HepG2 (cell line): Measurements from ENCODE around the gene CLEC9A. TPM values are rescaled to one million over a fixed set of nuclear protein-coding genes. Genes with fewer than 3 reads are reported as not detected.

Source experiments
- ATAC-seq: fragments of 200-7000 bp; cut with Tn5 transposase; 3 replicates; pipeline ENCODE4 v1.9.1; 2020; ENCODE audit warnings: mild to moderate bottlenecking, moderate library complexity
- BruUV-seq: library from RNA; stranded (reverse); fragments of 400-500 nt; replicated peaks from 2 replicates; lab custom pipeline; 2021; lab: Mats Ljungman, UMichigan
- CTCF ChIA-PET: fragments of 300-600 bp; formaldehyde crosslinking; extraction: SDS; loops from one replicate; lab custom pipeline; 2021; ENCODE audit warnings: low total read pairs, inconsistent platforms, low intra/inter-chr PET ratio; lab: Yijun Ruan, JAX
- POLR2A ChIA-PET: fragments of 350-600 bp; sonication (Branson Sonifier 250); formaldehyde crosslinking; loops from one replicate; lab custom pipeline; 2020; ENCODE audit warnings: antibody characterized with exemption, inconsistent platforms; lab: Yijun Ruan, JAX
- DNase-seq: peaks from one replicate; pipeline ENCODE4 v3.0.0-alpha.2; 2015; ENCODE audit warnings: low spot score
- FAIRE-seq: peaks from 3 replicates; lab custom pipeline; 2011; peaks lifted over from hg19 to GRCh38; lab: Jason Lieb, UNC
- H2AFZ ChIP-seq: one replicate; pipeline ENCODE4 v1.6.1; 2011; ENCODE audit warnings: low read length, inconsistent platforms
- H3K27ac ChIP-seq: fragments of 300-600 bp; 3 replicates; pipeline ENCODE4 v1.8.0; 2011; ENCODE audit warnings: mixed run types, mild to moderate bottlenecking, mixed read lengths, low read length, inconsistent platforms; ENCODE audit not compliant: insufficient read depth; ENCODE audit errors: extremely low read length
- H3K27me3 ChIP-seq, 2 experiments: fragments of 200-600 bp in 1 of 2; 2 replicates in 1 of 2; 3 replicates in 1 of 2; pipeline versions ENCODE4 v1.6.0 to v1.8.0; 2011; ENCODE audit warnings: low read length in 2 of 2, mild to moderate bottlenecking in 2 of 2, moderate library complexity in 2 of 2, inconsistent platforms in 1 of 2; ENCODE audit not compliant: insufficient read depth in 2 of 2, control insufficient read depth in 1 of 2
- H3K36me3 ChIP-seq, 2 experiments: fragments of 200-600 bp in 1 of 2; replicated peaks in 1 of 2; 2 replicates in 1 of 2; 3 replicates in 1 of 2; pipeline versions ENCODE4 v1.5.1 to v1.8.0; 2011; ENCODE audit warnings: low read length in 2 of 2, inconsistent platforms in 1 of 2; ENCODE audit not compliant: insufficient read depth in 2 of 2, control insufficient read depth in 1 of 2
- H3K4me1 ChIP-seq: 2 replicates; pipeline ENCODE4 v1.5.1; 2012; ENCODE audit warnings: low read length, inconsistent platforms; ENCODE audit not compliant: insufficient read depth
- H3K4me2 ChIP-seq: 2 replicates; pipeline ENCODE4 v1.6.0; 2011; ENCODE audit warnings: low read depth, low read length, inconsistent platforms
- H3K4me3 ChIP-seq, 3 experiments: fragments of 200-600 bp in 1 of 3; sonication (generic), shearing (Covaris generic) in 1 of 3; replicated peaks in 1 of 3; 2 replicates each; pipeline ENCODE4 v1.5.1; 2011 to 2016; ENCODE audit warnings: low read length in 3 of 3, inconsistent platforms in 2 of 3, low read depth in 2 of 3, mild to moderate bottlenecking in 2 of 3, control low read depth in 1 of 3, mixed read lengths in 1 of 3; ENCODE audit not compliant: insufficient read depth in 1 of 3
- H3K79me2 ChIP-seq: one replicate; pipeline ENCODE4 v1.6.1; 2011; ENCODE audit warnings: low read length, inconsistent platforms; ENCODE audit not compliant: insufficient read depth
- H3K9ac ChIP-seq: 2 replicates; pipeline ENCODE4 v1.6.0; 2011; ENCODE audit warnings: mild to moderate bottlenecking, low read depth, low read length, inconsistent platforms; ENCODE audit not compliant: insufficient read depth
- H3K9me3 ChIP-seq: 2 replicates; pipeline ENCODE4 v1.5.1; 2012; ENCODE audit warnings: mild to moderate bottlenecking, low read length
- H4K20me1 ChIP-seq: 2 replicates; pipeline ENCODE4 v1.6.0; 2011; ENCODE audit warnings: inconsistent platforms, mild to moderate bottlenecking, low read length, moderate library complexity; ENCODE audit not compliant: insufficient read depth
- CEBPB ChIP-seq: IDR thresholded peaks from 2 replicates; pipeline ENCODE4 v1.6.1; 2011; ENCODE audit warnings: low read depth, low read length, improper control_type of control experiment, borderline replicate concordance
- FOXP1 ChIP-seq, 2 experiments: fragments of 450-650 bp in 1 of 2; IDR thresholded peaks; 2 replicates each; pipeline ENCODE4 v1.6.1; 2017 to 2018; ENCODE audit warnings: antibody characterized with exemption in 1 of 2
- HNF1B ChIP-seq: sonication (generic); formaldehyde crosslinking; IDR thresholded peaks from 2 replicates; pipeline ENCODE4 v1.5.1; 2020; ENCODE audit warnings: mild to moderate bottlenecking, moderate library complexity, missing genetic modification reagents
- KLF13 ChIP-seq: sonication (generic); formaldehyde crosslinking; IDR thresholded peaks from 2 replicates; pipeline ENCODE4 v1.4.0; 2020; ENCODE audit warnings: mild to moderate bottlenecking, missing genetic modification reagents
- NFE2L2 ChIP-seq: fragments of 150-350 bp; IDR thresholded peaks from 2 replicates; pipeline ENCODE4 v1.6.1; 2014; ENCODE audit warnings: low read length
- SMYD3 ChIP-seq: sonication (generic); formaldehyde crosslinking; IDR thresholded peaks from 2 replicates; pipeline ENCODE4 v1.8.1; 2023; ENCODE audit warnings: mild to moderate bottlenecking, missing genetic modification reagents
- ZBTB39 ChIP-seq: sonication (generic); formaldehyde crosslinking; IDR thresholded peaks from 2 replicates; pipeline ENCODE4 v1.5.0; 2020; ENCODE audit warnings: missing genetic modification reagents
- ZBTB7B ChIP-seq: sonication (generic); formaldehyde crosslinking; IDR thresholded peaks from 2 replicates; pipeline ENCODE4 v1.4.0; 2020; ENCODE audit warnings: missing genetic modification reagents
- ZNF543 ChIP-seq: sonication (generic); formaldehyde crosslinking; IDR thresholded peaks from 2 replicates; pipeline ENCODE4 v1.4.0; 2020; ENCODE audit warnings: mild to moderate bottlenecking, missing genetic modification reagents
- ZNF557 ChIP-seq: sonication (generic); formaldehyde crosslinking; IDR thresholded peaks from 2 replicates; pipeline ENCODE4 v1.4.0; 2020; ENCODE audit warnings: missing genetic modification reagents
- ZNF777 ChIP-seq: sonication (generic); formaldehyde crosslinking; IDR thresholded peaks from 2 replicates; pipeline ENCODE4 v1.4.0; 2020; ENCODE audit warnings: missing genetic modification reagents
- WGBS: methylation state at CpG from one replicate; pipeline ENCODE4 v1.1.6; 2017; ENCODE audit warnings: low lambda C conversion rate; 5-methylcytosine and 5-hydroxymethylcytosine counted together
- in situ Hi-C: cut with HindIII; loops from 2 replicates; pipeline ENCODE4 v1.10.0; 2017; ENCODE audit warnings: low pct_unique_long_range_greater_than_20kb; ENCODE audit not compliant: extremely low pct_ligation_motif_present
- intact Hi-C: fragments of 100-400 bp; cut with micrococcal nuclease; formaldehyde crosslinking; loops from one replicate; pipeline ENCODE4 v1.10.0; 2022; ENCODE audit not compliant: unreplicated experiment
- polyA plus RNA-seq, 8 experiments: library from polyadenylated mRNA; depleted of rRNA in 3 of 8; stranded (reverse) in 7 of 8; unstranded in 1 of 8; fragments of >200 nt; fragmentation: Illumina TruSeq in 4 of 8; extraction: Trizol in 4 of 8; gene quantifications; 2 replicates each; pipeline versions ENCODE4 v1.2.1 to v1.2.3, GENCODE V29; 2011 to 2016; ENCODE audit warnings: low read depth in 4 of 8, missing spikeins in 1 of 8, mixed read lengths in 1 of 8; ENCODE audit not compliant: insufficient read depth in 1 of 8
- total RNA-seq, 5 experiments: library from RNA; depleted of rRNA; stranded (reverse); fragments of >200 nt; fragmentation: Illumina TruSeq; extraction: Trizol; gene quantifications; 2 replicates each; pipeline ENCODE4 v1.2.3, GENCODE V29; 2016; ENCODE audit warnings: low read depth in 1 of 5
- TF ChIP-seq, protein P1 (sequence below): conservative IDR thresholded peaks from 2 replicates; pipeline ENCODE4 v1.6.1; 2018; ENCODE audit warnings: missing genetic modification reagents
- TF ChIP-seq, protein P2 (sequence below): sonication (generic); formaldehyde crosslinking; IDR thresholded peaks from 2 replicates; pipeline ENCODE4 v1.4.0; 2020; ENCODE audit warnings: mild to moderate bottlenecking, low read depth, missing genetic modification reagents

CLEC9A gene
- total and polyA plus RNA-seq, 2 of the 13 experiments (the other 11 are each of a cell fraction or from before 2014, with no cell fraction given), result not detected

DNA sequence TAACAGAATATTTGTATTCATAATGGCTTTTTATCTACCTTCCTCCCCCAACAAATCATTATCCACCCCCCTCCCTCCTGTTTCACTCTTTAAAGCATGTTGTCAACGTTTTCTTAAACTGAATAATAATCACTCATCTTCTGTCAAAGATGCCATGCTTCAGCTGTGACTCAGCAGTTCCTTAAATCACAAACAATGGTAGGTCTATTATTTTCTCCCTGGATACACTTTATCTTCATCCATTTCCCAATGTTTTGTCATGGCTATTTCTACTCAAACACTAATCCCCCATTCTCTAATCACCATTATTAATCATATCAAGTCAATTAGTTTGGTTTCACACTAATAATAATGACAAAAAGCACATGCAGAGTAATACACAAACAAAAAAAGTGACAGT, 13.6 kb upstream of the CLEC9A start:
- no peak for FAIRE-seq

GRCh38 chr12:10018386-10018785, 12.1 kb upstream of the CLEC9A start:
- ATAC-seq (no peak), DNase-seq (no peak), FAIRE-seq (no peak)
- POLR2A ChIA-PET, result no interaction called here
- intact Hi-C loops (no loop called here), in situ Hi-C loops (no loop called here)
- CTCF ChIA-PET, result no interaction called here
- TF ChIP-seq KLF13 (no peak), ZNF543 (no peak), ZBTB39 (CRISPR knock-in tag) (no peak), HNF1B (no peak), ZBTB7B (no peak), SMYD3 (CRISPR knock-in tag) (no peak), CEBPB (no peak), FOXP1 (IDR thresholded peaks at IDR 0.05) (no peak), FOXP1 (CRISPR knock-in tag; IDR thresholded peaks at IDR 0.05) (no peak), ZNF777 (CRISPR knock-in tag) (no peak)
- TF ChIP-seq, protein P1, sequence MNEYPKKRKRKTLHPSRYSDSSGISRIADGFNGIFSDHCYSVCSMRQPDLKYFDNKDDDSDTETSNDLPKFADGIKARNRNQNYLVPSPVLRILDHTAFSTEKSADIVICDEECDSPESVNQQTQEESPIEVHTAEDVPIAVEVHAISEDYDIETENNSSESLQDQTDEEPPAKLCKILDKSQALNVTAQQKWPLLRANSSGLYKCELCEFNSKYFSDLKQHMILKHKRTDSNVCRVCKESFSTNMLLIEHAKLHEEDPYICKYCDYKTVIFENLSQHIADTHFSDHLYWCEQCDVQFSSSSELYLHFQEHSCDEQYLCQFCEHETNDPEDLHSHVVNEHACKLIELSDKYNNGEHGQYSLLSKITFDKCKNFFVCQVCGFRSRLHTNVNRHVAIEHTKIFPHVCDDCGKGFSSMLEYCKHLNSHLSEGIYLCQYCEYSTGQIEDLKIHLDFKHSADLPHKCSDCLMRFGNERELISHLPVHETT (CRISPR knock-in tag), result no peak
- Histone ChIP-seq H3K4me1 (no peaks in the 10 kb centered on the region), H3K4me3 (no peak overlapping the region), H2AFZ (no peak overlapping the region), H3K36me3 (no peaks in the 10 kb centered on the region), H3K9ac (no peak overlapping the region), H4K20me1 (no peaks in the 10 kb centered on the region), H3K27me3 (no peaks in the 10 kb centered on the region), H3K9me3 (no peaks in the 10 kb centered on the region), H3K4me2 (no peak overlapping the region), H3K27ac (no peak overlapping the region), H3K79me2 (no peaks in the 10 kb centered on the region)
- no TSS peak for BruUV-seq
- WGBS, result 3% methylated on average over 5 of the region's 5 CpGs

More for the DNA sequence above, 13.6 kb upstream of the CLEC9A start:
- peaks cover 0 to 3% of the 10 kb centered on the region in 2 experiments; a peak in 2 of 5 replicates for H3K27me3 ChIP-seq
- in situ Hi-C loops, result no loop called here
- H3K27ac ChIP-seq, result no peak overlapping the region
- ATAC-seq (no peak), DNase-seq (no peak)
- no peaks in the 10 kb centered on the region for H3K79me2 ChIP-seq
- BruUV-seq, result no TSS peak
- intact Hi-C loops, result no loop called here
- TF ChIP-seq ZNF557 (CRISPR knock-in tag) (no peak), NFE2L2 (peak; percentile 73)
- TF ChIP-seq, protein P2, sequence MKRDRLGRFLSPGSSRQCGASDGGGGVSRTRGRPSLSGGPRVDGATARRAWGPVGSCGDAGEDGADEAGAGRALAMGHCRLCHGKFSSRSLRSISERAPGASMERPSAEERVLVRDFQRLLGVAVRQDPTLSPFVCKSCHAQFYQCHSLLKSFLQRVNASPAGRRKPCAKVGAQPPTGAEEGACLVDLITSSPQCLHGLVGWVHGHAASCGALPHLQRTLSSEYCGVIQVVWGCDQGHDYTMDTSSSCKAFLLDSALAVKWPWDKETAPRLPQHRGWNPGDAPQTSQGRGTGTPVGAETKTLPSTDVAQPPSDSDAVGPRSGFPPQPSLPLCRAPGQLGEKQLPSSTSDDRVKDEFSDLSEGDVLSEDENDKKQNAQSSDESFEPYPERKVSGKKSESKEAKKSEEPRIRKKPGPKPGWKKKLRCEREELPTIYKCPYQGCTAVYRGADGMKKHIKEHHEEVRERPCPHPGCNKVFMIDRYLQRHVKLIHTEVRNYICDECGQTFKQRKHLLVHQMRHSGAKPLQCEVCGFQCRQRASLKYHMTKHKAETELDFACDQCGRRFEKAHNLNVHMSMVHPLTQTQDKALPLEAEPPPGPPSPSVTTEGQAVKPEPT (CRISPR knock-in tag), result no peak
- no peaks in the 10 kb centered on the region for H3K9me3 ChIP-seq
- no peak overlapping the region for H3K4me2 ChIP-seq
- POLR2A ChIA-PET, result no interaction called here
- H3K4me1 ChIP-seq, result no peaks in the 10 kb centered on the region
- H2AFZ ChIP-seq, result no peak overlapping the region
- H3K4me3 ChIP-seq, result no peak overlapping the region
- H4K20me1 ChIP-seq, result no peaks in the 10 kb centered on the region
- H3K36me3 ChIP-seq, result no peaks in the 10 kb centered on the region
- WGBS, result 0% methylated on average over 1 of the region's 1 CpG
- CTCF ChIA-PET, result no interaction called here
- no peak overlapping the region for H3K9ac ChIP-seq
